Measurements from ENCODE around the gene AFF3.

AFF3 gene

GRCh38 chr2:100042562-100042961 is 99.8 kb downstream of the AFF3 start:
- TF ChIP-seq CTCF (IDR thresholded peaks at IDR 0.05) = no peak
- TF ChIP-seq ZFX (IDR thresholded peaks at IDR 0.05; ENCODE audit: borderline replicate concordance) = no peak

GRCh38 chr2:100041946-100042345 is 100.4 kb downstream of the AFF3 start:
- peak overlapping the region; percentile 99 for H3K27ac ChIP-seq
- TF ChIP-seq ZFX (IDR thresholded peaks at IDR 0.05; ENCODE audit: borderline replicate concordance) (no peak), CTCF (IDR thresholded peaks at IDR 0.05) (no peak)

More at GRCh38 chr2:100042562-100042961, 99.8 kb downstream of the AFF3 start:
- peak overlapping the region; percentile 99 for H3K27ac ChIP-seq

GRCh38 chr2:100041385-100041784 is 101.0 kb downstream of the AFF3 start:
- peak overlapping the region; percentile 99 for H3K27ac ChIP-seq
- TF ChIP-seq CTCF (IDR thresholded peaks at IDR 0.05) (no peak), ZFX (IDR thresholded peaks at IDR 0.05; ENCODE audit: borderline replicate concordance) (no peak)

- peak overlapping the region; percentile 99 for H3K27ac ChIP-seq
- TF ChIP-seq ZFX (IDR thresholded peaks at IDR 0.05; ENCODE audit: borderline replicate concordance) (no peak), CTCF (IDR thresholded peaks at IDR 0.05) (no peak)
Measured at GRCh38 chr2:100040906-100041305, 101.5 kb downstream of the AFF3 start.

GRCh38 chr2:100039291-100039980 is 103.0 kb downstream of the AFF3 start:
- TF ChIP-seq CTCF (IDR thresholded peaks at IDR 0.05) = no peak
- no peak for TF ChIP-seq ZFX (IDR thresholded peaks at IDR 0.05; ENCODE audit: borderline replicate concordance)
- peak overlapping the region; percentile 99 for H3K27ac ChIP-seq

- H3K27ac ChIP-seq = peak overlapping the region; percentile 99
- TF ChIP-seq ZFX (IDR thresholded peaks at IDR 0.05; ENCODE audit: borderline replicate concordance) (no peak), CTCF (IDR thresholded peaks at IDR 0.05) (no peak)
Measured at GRCh38 chr2:100038011-100038410, 104.4 kb downstream of the AFF3 start.

GRCh38 chr2:100036793-100037192 is 105.6 kb downstream of the AFF3 start:
- no peak for TF ChIP-seq ZFX (IDR thresholded peaks at IDR 0.05; ENCODE audit: borderline replicate concordance)
- TF ChIP-seq CTCF (IDR thresholded peaks at IDR 0.05) = no peak
- H3K27ac ChIP-seq = peak overlapping the region; percentile 78

All from 22Rv1 (cell line).